Caki2 (cell line): ENCODE measurements around the gene GSTM5. TPM values are rescaled to one million over a fixed set of nuclear protein-coding genes. Genes with fewer than 3 reads are reported as not detected.

Experiments used
- total RNA-seq: library from RNA; depleted of rRNA; stranded (reverse); fragments of >200 nt; shearing (Covaris generic); gene quantifications from 2 replicates; pipeline ENCODE4 v1.2.3, GENCODE V29; 2014; ENCODE audit warnings: low replicate concordance; rRNA removed

The GSTM5 gene
- total RNA-seq, 1 experiment from 2014 or later, result not detected

Other genes starting within 250 kb of the GSTM5 start
- not detected in 2 replicates for gene SYPL2, start 245.7 kb upstream of the GSTM5 start, total RNA-seq
- 1.5 and 2.8 TPM in 2 replicates for gene ATXN7L2, start 228.3 kb upstream of the GSTM5 start, total RNA-seq
- 0.32 and 1.9 TPM in 2 replicates for gene CYB561D1, start 218.2 kb upstream of the GSTM5 start, total RNA-seq
- gene AMIGO1, start 202.5 kb upstream of the GSTM5 start, total RNA-seq, result 0.51 and 3.4 TPM in 2 replicates
- gene GPR61, start 172.4 kb upstream of the GSTM5 start, total RNA-seq, result not detected in 2 replicates
- gene GNAI3, start 163.6 kb upstream of the GSTM5 start, total RNA-seq, result 5.0 and 6.7 TPM in 2 replicates
- not detected in 2 replicates for gene GNAT2, start 92.6 kb upstream of the GSTM5 start, total RNA-seq
- 131 and 135 TPM in 2 replicates for gene AMPD2, start 92.4 kb upstream of the GSTM5 start, total RNA-seq
- 13.6 and 21.7 TPM in 2 replicates for gene GSTM4, start 56.2 kb upstream of the GSTM5 start, total RNA-seq
- gene GSTM2, start 44.2 kb upstream of the GSTM5 start, total RNA-seq, result 0.61 TPM in 1 of 2 replicates, not detected in the other
- gene GSTM1, start 24.4 kb upstream of the GSTM5 start, total RNA-seq, result not detected in 2 replicates
- gene GSTM3, start 28.8 kb downstream of the GSTM5 start, total RNA-seq, result 90.4 and 119 TPM in 2 replicates
- gene EPS8L3, start 51.7 kb downstream of the GSTM5 start, total RNA-seq, result not detected in 2 replicates
- gene CSF1, start 198.6 kb downstream of the GSTM5 start, total RNA-seq, result 13.8 and 42.1 TPM in 2 replicates